NCI-H1694 treated with DMSO at 0.1 percent for 48 hours (cell line): ENCODE measurements around the gene TNNC1.

Experiments used
- DNase-seq: peaks from one replicate; lab custom pipeline; 2025; lab: John Stamatoyannopoulos, UW

TNNC1 gene

DNA sequence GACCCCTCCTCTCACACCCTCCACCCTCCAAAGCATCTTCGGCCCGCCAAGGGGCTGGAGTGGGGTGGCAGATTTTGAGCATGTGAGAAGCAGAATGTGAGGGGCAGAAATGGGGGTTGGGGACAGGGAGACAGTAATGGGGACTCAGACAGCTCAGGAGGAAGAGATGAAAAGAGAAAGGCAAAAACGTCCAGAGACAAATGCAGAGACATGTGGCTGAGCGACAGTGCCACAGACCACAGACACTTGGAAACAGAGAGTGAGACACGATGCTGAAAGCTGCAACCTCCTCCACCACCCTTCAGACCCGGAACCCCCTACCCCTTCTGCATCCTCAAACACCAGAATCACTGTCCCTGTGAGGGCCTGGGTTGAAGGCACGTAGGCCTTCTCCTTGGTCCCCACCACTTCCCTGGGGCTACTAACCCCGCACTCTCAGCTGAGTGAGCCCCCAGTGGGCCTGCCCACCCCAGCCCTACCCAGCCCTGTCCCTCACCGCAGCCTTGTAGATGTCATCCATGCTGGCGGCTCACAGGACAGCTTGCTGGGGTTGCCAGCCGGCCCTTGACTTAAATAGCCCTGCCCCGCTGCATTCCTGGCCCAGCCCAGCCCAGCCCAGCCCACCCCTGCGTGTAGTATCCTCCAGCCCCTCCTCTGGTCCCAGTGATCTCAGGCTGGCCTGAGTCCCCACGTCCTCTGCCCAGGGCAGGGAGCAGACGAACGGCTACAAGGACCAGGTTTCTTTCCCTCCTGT lies at the start of gene TNNC1:
TNNC1 (minus strand) TSS at position 546 of the 754 bp plus-strand sequence; CDS start at position 520, 26 bp downstream.
- no peak for DNase-seq

DNA sequence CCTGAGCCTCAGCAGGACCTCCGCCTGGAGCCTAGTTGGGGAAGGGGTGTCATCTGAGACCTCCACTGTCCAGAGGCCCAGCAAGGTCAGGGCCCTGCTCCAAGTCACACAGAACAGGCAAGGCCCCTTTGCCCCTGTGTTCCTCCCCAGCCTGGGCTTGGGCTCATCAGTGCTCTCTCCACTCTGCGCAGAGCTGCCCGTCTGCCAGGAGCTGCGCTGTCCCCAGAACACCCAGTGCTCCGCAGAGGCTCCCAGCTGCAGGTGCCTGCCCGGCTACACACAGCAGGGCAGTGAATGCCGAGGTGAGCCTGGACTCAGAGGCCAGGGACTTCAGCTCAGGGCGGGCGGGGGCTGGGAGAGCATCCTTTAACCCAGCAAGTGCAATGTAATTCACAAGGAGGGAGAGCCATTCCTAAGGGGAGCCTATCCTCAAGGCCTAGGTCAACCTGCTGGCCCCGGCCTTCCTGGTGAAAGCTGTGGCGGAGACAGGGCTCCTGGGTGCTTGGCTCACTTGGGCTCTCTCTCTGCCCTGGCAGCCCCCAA lies 49.0 kb upstream of the TNNC1 start:
- no peak for DNase-seq

DNA sequence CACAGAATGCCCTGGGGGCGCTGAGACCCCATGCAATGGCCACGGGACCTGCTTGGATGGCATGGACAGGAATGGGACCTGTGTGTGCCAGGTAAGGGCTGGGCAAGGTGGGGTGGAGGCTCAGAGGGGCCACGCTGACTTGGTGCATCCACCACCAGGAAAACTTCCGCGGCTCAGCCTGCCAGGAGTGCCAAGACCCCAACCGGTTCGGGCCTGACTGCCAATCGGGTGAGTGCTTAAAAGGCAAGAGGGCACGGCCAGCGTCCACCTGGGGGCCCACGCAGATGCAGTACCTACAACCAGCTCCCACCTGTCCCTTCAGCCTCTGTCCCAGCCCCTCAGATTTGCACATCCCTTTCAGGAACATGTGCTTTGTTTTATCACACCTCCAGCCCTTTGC lies 48.2 kb upstream of the TNNC1 start:
- DNase-seq: no peak

DNA sequence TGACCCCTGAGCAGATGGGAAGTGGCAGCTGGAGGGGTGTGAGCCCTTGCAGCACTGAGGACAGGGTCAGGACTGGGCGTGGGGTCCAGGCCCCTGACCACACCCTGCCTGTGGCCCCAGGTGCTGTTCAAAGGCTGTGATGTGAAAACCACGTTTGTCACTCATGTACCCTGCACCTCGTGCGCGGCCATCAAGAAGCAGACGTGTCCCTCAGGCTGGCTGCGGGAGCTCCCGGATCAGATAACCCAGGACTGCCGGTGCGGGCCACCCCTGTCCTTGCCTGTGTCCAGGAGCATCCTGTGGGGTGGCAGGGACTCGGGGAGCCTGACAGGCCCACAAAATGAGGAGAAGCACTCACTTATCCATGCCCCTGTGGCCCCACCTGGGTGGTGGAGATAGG lies 47.2 kb upstream of the TNNC1 start:
- no peak for DNase-seq

DNA sequence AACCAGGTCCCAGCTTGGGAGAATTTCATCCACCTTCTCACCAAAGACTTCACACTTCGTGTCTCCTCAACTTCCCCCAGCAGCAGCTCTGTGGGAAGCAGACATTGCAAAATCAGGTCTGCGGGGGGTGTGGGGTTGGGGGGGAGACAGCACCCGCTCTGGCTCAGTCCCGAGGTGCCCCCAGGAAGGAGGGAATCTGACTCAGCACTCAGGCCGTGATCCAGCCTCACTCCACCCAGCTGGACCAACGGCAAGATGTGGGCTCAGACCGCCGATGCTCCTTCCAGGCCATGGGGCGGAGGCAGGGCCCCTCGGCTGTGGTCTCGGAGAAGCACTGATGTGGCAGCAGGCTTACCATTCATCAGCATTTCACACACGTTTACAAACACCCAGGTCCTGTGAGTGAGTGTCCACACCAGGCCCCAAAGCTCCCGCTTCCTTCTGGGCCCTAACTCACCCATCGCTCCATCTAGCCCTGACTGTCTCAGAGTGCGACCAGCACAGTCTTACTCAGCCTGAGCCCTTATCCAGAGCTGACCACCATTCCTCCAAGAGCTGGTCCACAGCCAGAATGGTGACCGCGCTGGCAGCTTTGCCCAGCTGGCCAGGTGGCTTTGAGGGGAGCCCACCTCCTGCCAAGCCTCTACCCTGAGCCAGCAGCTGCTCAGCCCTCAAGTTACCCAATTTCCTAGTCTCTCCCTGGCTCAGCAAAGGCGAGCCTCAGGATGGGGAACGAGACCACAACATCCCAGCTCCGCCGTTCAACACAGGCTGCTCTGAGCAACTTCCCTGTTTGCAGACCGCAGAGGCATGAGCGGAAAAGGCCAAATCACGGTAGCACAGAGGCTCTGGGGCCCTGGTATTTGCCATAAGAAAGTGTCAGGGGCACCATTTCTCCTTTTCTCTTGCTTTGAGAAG lies 44.6 kb upstream of the TNNC1 start:
- DNase-seq: no peak

DNA sequence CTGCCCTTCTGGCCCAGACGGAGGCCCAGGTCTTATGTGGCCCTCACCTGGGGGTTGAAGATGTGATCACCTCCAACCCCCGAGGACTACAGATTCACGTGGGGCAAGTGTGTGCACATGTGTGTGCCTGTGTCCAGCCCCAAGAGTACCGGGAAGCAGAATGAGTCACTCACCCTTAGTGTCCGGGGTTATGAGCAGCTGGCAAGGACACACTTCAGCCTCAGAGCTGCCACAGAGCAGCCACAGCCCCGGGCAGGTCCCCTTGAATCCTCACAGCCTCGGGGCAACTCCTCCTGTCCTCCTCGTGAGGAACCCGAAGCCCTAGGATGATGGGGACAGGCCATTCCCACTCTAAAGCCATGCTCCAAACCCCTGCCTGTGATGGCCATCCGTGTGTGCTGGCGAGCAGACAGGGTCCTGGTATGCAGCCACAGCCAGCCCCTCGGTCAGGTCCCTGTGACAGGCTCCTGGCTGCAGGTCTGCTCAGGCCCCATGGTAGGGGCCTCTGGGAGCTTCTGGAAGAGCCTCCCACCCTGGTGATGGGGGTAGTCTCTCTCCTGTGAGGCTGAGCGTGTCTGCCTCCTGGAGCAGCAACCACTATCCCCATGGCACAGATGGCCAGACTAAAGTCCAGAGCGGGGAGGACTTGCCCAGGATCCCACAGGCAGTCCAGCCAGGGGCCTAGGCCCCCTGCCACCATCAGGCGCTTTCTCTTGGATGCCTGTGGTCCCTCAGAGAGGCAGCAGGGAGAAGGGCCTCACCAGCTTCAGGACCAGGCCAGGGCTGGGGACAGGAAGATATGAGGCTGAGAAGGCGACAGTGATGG lies 42.1 kb upstream of the TNNC1 start:
- DNase-seq: no peak

DNA sequence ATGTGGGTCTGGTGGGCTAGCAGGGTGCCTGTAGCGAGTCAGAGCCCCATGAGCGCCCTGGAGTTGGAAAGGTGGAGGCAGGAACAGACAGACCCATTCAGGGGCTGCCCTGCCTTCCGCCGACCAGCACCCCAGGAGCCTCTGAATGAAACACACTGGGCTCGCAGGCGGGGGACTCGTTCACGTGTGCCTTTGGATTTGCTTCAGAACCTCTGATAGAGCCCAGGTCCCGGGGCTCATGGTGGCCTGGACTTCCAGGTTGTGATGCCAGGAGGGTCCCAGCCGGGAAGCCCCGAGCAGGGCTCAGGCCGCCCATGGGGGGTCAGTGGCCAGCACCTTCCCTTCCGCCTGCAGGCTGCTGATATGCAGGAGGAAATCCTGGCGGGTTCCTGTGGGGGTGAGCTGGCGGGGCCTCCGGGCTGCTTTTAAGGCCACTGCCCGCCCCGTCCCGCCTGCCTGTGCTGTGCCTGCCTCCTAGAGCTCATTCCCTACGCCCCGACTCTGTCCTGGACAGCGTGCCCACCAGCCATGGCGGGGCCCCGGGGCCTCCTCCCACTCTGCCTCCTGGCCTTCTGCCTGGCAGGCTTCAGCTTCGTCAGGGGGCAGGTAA lies 41.1 kb upstream of the TNNC1 start, which contains the start of gene STAB1:
STAB1 (plus strand) TSS at position 453 of the 610 bp plus-strand sequence; CDS start at position 529, 76 bp downstream.
- no peak for DNase-seq

DNA sequence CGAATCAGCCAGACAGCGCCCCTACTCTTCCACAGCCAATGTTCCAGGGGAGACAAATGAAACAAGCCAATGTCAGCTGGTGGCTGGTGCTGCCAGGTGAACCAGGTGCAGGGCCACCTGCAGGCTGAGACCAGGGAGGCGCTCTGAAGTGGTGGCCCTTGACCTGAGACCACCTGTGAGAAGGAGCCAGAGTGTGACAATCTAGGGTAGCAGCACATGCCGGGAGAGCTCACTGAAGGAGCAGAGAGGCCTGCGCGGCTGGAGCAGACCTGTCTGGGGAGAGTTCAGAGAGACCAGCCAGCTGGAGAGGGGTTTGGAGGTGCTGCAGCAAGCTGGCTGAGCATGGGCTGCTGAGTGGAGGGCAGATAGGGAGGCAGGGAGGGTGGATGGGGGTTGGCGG lies 40.6 kb upstream of the TNNC1 start:
- DNase-seq: no peak

DNA sequence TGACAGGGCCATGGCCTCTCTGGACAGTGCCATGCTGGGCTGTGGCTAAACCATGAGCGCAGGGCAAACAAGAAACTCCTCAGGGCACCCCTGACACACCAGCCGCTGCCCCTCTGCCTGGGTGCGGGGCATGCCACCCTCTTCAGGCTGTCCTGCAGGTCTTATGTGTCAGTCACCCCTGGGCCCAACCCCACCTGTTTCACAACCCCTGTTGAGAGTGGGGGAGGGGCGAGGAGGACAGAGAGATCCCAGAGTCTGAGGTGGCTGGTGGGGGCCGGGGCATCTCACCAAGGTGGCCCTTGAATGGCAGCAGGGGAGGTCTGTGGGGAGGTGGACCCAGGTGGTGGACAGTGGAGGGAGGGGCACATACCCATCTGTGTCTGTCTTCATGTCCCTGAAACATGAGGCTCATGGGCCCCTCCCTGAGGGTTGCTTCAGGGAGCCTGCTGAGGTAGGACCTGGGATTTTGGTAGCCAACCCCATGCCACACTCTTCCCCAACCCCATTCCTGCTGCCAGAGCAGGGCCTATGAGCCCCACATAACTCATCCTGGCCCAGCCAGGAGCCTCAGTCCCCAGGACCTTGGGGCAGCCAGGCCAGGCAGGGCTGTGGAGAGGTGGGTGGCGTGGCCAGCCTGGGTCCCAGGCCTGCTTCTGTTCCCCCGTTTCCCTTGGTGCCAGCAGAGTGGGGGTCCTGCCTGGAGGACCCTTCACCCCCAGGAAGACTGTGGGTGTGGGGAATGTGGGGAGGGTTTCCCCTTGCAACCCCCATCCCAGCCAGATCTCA lies 39.6 kb upstream of the TNNC1 start:
- no peak for DNase-seq

DNA sequence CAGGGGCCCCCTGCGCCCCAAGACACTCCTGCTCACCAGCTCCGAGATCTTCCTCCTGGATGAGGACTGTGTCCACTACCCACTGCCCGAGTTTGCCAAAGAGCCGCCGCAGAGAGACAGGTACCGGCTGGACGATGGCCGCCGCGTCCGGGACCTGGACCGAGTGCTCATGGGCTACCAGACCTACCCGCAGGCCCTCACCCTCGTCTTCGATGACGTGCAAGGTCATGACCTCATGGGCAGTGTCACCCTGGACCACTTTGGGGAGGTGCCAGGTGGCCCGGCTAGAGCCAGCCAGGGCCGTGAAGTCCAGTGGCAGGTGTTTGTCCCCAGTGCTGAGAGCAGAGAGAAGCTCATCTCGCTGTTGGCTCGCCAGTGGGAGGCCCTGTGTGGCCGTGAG lies 38.2 kb upstream of the TNNC1 start:
- DNase-seq: no peak

DNA sequence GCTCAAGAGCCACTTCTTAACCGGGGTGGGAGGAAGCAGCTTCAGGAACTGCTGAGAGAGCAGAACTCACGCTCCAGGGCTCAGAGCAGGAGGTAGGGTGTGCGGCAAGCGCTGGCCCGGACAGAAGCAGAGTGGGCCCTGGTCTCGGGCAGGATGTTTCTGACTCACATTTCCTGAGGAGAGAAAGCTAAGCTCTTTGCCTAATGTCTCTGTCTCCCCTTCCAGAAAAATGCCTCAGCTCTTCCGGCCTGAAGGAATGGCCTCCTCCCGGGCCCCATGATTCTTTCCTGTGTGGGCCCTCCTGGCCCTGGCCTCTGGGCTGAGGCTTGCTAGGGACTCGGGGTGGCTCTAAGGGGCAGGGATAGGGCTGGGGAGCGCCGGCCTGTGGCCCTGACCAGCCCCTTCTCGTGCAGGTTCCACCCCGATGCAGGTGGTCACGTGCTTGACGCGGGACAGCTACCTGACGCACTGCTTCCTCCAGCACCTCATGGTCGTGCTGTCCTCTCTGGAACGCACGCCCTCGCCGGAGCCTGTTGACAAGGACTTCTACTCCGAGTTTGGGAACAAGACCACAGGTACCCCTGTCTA lies 37.2 kb upstream of the TNNC1 start:
- DNase-seq: no peak

DNA sequence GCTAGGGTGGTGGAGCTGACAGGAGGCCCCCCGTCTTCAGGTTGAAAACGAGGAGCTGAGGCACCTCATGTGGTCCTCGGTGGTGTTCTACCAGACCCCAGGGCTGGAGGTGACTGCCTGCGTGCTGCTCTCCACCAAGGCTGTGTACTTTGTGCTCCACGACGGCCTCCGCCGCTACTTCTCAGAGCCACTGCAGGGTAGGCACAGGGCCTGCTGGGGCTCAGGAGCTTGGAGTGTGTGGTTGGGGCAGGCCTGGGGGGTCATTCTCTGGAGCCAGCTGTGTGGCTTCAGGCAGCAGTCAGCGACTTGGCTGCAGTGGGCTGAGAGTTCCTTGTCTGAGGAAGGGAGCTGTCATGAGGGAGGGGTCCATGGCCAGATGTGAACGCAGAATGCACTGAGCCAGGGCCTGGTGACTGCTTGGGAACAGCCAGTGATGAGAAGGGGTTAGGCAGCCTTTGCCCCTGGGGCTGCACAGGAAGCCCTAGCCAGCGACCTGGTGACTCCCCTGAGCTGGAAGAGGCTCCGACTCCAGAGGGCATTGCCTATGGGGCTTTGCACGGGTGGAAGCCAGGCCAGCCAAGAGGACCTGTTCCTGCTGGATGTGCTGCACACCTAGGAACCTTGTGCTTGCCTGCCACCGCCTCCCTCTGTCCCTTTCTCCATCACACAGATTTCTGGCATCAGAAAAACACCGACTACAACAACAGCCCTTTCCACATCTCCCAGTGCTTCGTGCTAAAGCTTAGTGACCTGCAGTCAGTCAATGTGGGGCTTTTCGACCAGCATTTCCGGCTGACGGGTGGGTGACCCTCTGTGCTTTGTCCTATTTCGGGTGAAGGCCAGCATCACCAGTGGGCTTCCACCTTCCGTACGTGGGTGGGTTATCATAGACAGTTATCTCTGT lies 36.4 kb upstream of the TNNC1 start:
- DNase-seq: no peak

DNA sequence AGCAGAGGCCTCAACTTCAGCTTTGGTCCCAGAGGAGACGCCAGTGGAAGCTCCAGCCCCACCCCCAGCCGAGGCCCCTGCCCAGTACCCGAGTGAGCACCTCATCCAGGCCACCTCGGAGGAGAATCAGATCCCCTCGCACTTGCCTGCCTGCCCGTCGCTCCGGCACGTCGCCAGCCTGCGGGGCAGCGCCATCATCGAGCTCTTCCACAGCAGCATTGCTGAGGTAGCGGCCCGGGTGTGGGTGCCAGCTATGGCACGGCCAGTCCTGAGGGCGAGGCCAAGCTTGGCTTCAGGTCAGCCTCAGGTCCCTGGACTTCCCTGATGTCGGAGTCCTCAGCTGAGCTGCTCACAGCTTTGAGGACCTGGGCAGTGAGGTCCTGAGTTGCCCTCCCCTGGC lies 35.6 kb upstream of the TNNC1 start:
- no peak for DNase-seq

DNA sequence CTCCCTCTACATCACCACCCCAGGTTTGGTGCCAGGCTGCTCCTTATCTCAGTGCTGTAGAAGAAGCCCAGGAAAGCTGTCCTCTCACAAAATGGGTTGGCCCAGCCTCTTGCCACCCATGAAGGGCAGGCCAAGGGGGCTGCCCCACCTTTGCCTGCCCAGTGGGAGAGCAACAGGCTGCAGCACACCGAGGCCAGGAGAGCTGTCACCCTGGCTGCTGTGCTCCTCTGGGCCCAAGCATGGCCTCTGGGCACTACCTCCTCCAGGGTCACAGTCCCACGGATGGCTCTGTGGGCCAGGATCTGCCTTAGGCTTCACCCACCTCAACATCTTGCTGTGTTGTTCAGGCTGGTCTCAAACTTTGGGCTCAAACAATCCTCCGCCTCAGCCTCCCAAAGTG lies 34.9 kb upstream of the TNNC1 start:
- DNase-seq: no peak

DNA sequence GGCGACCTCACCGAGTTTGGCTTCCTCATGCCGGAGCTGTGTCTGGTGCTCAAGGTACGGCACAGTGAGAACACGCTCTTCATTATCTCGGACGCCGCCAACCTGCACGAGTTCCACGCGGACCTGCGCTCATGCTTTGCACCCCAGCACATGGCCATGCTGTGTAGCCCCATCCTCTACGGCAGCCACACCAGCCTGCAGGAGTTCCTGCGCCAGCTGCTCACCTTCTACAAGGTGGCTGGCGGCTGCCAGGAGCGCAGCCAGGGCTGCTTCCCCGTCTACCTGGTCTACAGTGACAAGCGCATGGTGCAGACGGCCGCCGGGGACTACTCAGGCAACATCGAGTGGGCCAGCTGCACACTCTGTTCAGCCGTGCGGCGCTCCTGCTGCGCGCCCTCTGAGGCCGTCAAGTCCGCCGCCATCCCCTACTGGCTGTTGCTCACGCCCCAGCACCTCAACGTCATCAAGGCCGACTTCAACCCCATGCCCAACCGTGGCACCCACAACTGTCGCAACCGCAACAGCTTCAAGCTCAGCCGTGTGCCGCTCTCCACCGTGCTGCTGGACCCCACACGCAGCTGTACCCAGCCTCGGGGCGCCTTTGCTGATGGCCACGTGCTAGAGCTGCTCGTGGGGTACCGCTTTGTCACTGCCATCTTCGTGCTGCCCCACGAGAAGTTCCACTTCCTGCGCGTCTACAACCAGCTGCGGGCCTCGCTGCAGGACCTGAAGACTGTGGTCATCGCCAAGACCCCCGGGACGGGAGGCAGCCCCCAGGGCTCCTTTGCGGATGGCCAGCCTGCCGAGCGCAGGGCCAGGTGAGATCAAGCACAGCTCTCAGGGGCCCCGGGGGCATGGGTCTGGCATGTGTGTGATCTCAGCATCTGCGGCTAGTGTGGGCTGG lies 34.2 kb upstream of the TNNC1 start:
- no peak for DNase-seq

DNA sequence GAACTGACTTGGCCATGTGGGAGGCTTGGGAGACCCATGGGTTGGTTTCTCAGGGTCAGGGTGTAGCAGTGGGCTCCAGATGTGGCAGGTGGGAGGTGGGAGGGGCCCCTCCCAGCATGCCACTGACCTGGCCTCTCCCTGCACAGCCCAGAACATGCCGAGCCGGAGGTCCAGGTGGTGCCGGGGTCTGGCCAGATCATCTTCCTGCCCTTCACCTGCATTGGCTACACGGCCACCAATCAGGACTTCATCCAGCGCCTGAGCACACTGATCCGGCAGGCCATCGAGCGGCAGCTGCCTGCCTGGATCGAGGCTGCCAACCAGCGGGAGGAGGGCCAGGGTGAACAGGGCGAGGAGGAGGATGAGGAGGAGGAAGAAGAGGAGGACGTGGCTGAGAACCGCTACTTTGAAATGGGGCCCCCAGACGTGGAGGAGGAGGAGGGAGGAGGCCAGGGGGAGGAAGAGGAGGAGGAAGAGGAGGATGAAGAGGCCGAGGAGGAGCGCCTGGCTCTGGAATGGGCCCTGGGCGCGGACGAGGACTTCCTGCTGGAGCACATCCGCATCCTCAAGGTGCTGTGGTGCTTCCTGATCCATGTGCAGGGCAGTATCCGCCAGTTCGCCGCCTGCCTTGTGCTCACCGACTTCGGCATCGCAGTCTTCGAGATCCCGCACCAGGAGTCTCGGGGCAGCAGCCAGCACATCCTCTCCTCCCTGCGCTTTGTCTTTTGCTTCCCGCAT lies 33.4 kb upstream of the TNNC1 start:
- DNase-seq: no peak

DNA sequence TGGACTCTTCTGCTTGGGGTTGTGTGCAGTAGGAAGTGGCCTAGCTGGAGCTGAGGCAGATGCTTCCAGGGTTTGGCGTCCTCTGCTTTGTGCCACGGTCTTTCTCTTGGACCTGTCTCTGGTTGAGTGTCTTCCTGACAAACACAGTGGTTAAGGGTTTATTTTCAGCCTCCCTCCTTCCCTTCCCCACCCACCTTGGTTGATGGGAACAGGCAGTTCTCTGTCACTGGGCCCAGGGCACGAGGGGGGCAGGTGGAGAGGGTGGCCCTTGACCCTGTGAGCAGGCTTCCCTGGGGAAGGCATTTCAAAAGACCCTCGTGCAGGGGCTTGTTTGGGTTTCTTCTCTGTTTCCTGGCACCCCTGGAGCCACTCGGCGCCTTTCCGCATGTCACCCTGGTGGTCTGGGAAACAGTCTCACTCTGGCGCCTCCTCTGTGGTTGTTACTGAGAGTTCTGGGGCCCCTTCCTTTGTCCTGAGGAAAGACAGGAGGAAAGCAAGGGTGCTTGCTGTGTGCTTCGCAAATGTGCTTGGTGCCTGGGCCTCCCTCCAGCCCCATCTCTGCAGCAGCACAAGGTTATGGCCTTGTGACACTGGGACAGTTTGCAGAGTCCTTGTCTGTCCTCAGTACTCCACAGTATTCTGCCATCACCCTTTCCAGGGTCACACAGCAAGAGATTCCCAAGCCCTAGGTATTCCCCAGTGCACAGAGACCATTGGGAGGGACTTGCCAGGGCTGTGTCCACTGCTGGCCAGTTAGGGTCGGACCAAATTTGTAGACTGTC lies 31.0 kb upstream of the TNNC1 start:
- DNase-seq: no peak
